ENCODE results near the gene SYNRG. TPM values are rescaled to one million over a fixed set of nuclear protein-coding genes. Genes with fewer than 3 reads are reported as not detected.
A peak's percentile ranks its signal among the peaks of the same experiment; 100 is the strongest.

Gene SYNRG
- total RNA-seq, 4 donors from 2014 or later = 17.4 to 33.1 (median 22.7) TPM

- no peak for TF ChIP-seq CTCF (IDR thresholded peaks at IDR 0.05)
- no peak for ATAC-seq (ENCODE audit: low FRiP score)
- no peak for DNase-seq (ENCODE audit: low spot score)
Observed at GRCh38 chr17:37479025-37479424, 130.2 kb downstream of the SYNRG start.

GRCh38 chr17:37478187-37478586, 131.0 kb downstream of the SYNRG start:
- ATAC-seq (ENCODE audit: low FRiP score) (no peak), DNase-seq (ENCODE audit: low spot score) (no peak)
- no peak for TF ChIP-seq CTCF (IDR thresholded peaks at IDR 0.05)

GRCh38 chr17:37476431-37477120, 132.6 kb downstream of the SYNRG start:
- DNase-seq (ENCODE audit: low spot score) (no peak), ATAC-seq (ENCODE audit: low FRiP score) (peak; percentile 64)
- TF ChIP-seq CTCF (IDR thresholded peaks at IDR 0.05) = no peak

GRCh38 chr17:37475731-37476420, 133.3 kb downstream of the SYNRG start:
- DNase-seq (ENCODE audit: low spot score) (no peak), ATAC-seq (ENCODE audit: low FRiP score) (peak; percentile 24)
- TF ChIP-seq CTCF (IDR thresholded peaks at IDR 0.05) = no peak

GRCh38 chr17:37470181-37470580, 139.0 kb downstream of the SYNRG start:
- DNase-seq (ENCODE audit: low spot score) (no peak), ATAC-seq (ENCODE audit: low FRiP score) (no peak)
- TF ChIP-seq CTCF (IDR thresholded peaks at IDR 0.05) = no peak

GRCh38 chr17:37466471-37466870, 142.7 kb downstream of the SYNRG start:
- DNase-seq (ENCODE audit: low spot score) = no peak
- TF ChIP-seq CTCF (IDR thresholded peaks at IDR 0.05) = no peak
- no peak for ATAC-seq (ENCODE audit: low FRiP score)
